K562 (cell line): ENCODE data around the gene SPRTN. TPM values are rescaled to one million over a fixed set of nuclear protein-coding genes. Genes with fewer than 3 reads are reported as not detected.

ENCODE experiments used
- ATAC-seq: fragments of 200-7000 bp; cut with Tn5 transposase; 3 replicates; pipeline ENCODE4 v1.9.1; 2020; ENCODE audit warnings: moderate library complexity
- BruUV-seq: library from RNA; stranded (reverse); fragments of 400-500 nt; replicated peaks from 2 replicates; lab custom pipeline; 2021; lab: Mats Ljungman, UMichigan
- CTCF ChIA-PET: fragments of 300-600 bp; formaldehyde crosslinking; extraction: SDS; loops from one replicate; lab custom pipeline; 2021; ENCODE audit warnings: low intra/inter-chr PET ratio; lab: Yijun Ruan, JAX
- POLR2A ChIA-PET: fragments of 300-600, 350-650 bp; sonication (Branson Sonifier 250); formaldehyde crosslinking; extraction: SDS; loops from one replicate; lab custom pipeline; 2021; ENCODE audit warnings: antibody characterized with exemption, inconsistent platforms; lab: Yijun Ruan, JAX
- DNase-seq, 4 experiments: peaks; one replicate each; pipeline versions ENCODE4 v3.0.0 to v3.0.0-alpha.2; 2011 to 2018; ENCODE audit warnings: low spot score in 3 of 4, mixed read lengths in 3 of 4; ENCODE audit errors: extremely low read depth in 1 of 4
- FAIRE-seq: peaks from 2 replicates; lab custom pipeline; 2011; peaks lifted over from hg19 to GRCh38; lab: Jason Lieb, UNC
- H2AFZ ChIP-seq: 2 replicates; pipeline ENCODE4 v1.6.0; 2011; ENCODE audit warnings: low read depth, low read length, control low read depth, inconsistent platforms
- H3K27ac ChIP-seq: fragments of 200-600 bp; 3 replicates; pipeline ENCODE4 v1.8.0; 2011; ENCODE audit warnings: low read depth, mild to moderate bottlenecking, control low read depth, inconsistent platforms, low read length, moderate library complexity, mixed read lengths; ENCODE audit errors: extremely low read depth
- H3K27me3 ChIP-seq, 2 experiments: fragments of 300-600 bp in 1 of 2; 2 replicates in 1 of 2; 3 replicates in 1 of 2; pipeline versions ENCODE4 v1.6.0 to v1.8.0; 2011; ENCODE audit warnings: inconsistent platforms in 2 of 2, low read length in 2 of 2, mild to moderate bottlenecking in 1 of 2, mixed read lengths in 1 of 2, moderate library complexity in 1 of 2; ENCODE audit not compliant: control insufficient read depth in 2 of 2, insufficient read depth in 2 of 2
- H3K36me3 ChIP-seq: fragments of 300-600 bp; 3 replicates; pipeline ENCODE4 v1.8.0; 2011; ENCODE audit warnings: mild to moderate bottlenecking, low read length, inconsistent platforms; ENCODE audit not compliant: control insufficient read depth, insufficient read depth
- H3K4me1 ChIP-seq, 2 experiments: fragments of 200-600 bp in 1 of 2; replicated peaks in 1 of 2; 2 replicates in 1 of 2; 3 replicates in 1 of 2; pipeline versions ENCODE4 v1.5.1 to v1.8.0; 2011; ENCODE audit warnings: inconsistent platforms in 2 of 2, low read length in 2 of 2, mild to moderate bottlenecking in 1 of 2, mixed read lengths in 1 of 2, moderate library complexity in 1 of 2; ENCODE audit not compliant: control insufficient read depth in 2 of 2, insufficient read depth in 2 of 2
- H3K4me2 ChIP-seq: 2 replicates; pipeline ENCODE4 v1.6.1; 2011; ENCODE audit warnings: low read length, control low read depth, inconsistent platforms, mixed read lengths; ENCODE audit not compliant: insufficient read depth
- H3K4me3 ChIP-seq: fragments of 200-600 bp; sonication (generic), shearing (Covaris generic); 2 replicates; pipeline ENCODE4 v1.5.1; 2016; ENCODE audit warnings: control low read depth, inconsistent platforms
- H3K79me2 ChIP-seq: fragments of 200-600 bp; 3 replicates; pipeline ENCODE4 v1.8.0; 2011; ENCODE audit warnings: low read length, inconsistent platforms; ENCODE audit not compliant: control insufficient read depth, insufficient read depth
- H3K9ac ChIP-seq, 2 experiments: 2 replicates each; pipeline versions ENCODE4 v1.6.0 to v1.6.1; 2011; ENCODE audit warnings: low read depth in 2 of 2, low read length in 2 of 2, control low read depth in 1 of 2, inconsistent platforms in 1 of 2, mild to moderate bottlenecking in 1 of 2, mixed read lengths in 1 of 2; ENCODE audit not compliant: insufficient read depth in 1 of 2
- H3K9me1 ChIP-seq: one replicate; pipeline ENCODE4 v1.6.0; 2011; ENCODE audit warnings: inconsistent platforms, mild to moderate bottlenecking, low read length, moderate library complexity; ENCODE audit not compliant: control insufficient read depth, insufficient read depth
- H3K9me3 ChIP-seq: replicated peaks from 2 replicates; pipeline ENCODE4 v1.5.1; 2011; ENCODE audit warnings: low read depth, low read length, inconsistent platforms; ENCODE audit not compliant: control insufficient read depth, insufficient read depth
- H4K20me1 ChIP-seq: replicated peaks from 2 replicates; pipeline ENCODE4 v1.6.1; 2011; ENCODE audit warnings: low read length, inconsistent platforms, mixed read lengths; ENCODE audit not compliant: control insufficient read depth, insufficient read depth
- CAMTA2 ChIP-seq: fragments of 250-450 bp; sonication (Bioruptor Pico); conservative IDR thresholded peaks from 2 replicates; pipeline ENCODE4 v1.5.1; 2022
- CREM ChIP-seq: IDR thresholded peaks from 2 replicates; pipeline ENCODE4 v1.6.1; 2014; ENCODE audit warnings: antibody characterized with exemption, low read depth
- ETV6 ChIP-seq, 3 experiments: fragments of 150-350 bp in 1 of 3; sonication (generic) in 1 of 3; formaldehyde crosslinking in 1 of 3; IDR thresholded peaks; 2 replicates each; pipeline versions ENCODE4 v1.6.1 to v1.8.0; 2014 to 2022; ENCODE audit warnings: borderline replicate concordance in 2 of 3, low read depth in 2 of 3, antibody characterized with exemption in 1 of 3, low read length in 1 of 3, mild to moderate bottlenecking in 1 of 3, missing genetic modification reagents in 1 of 3
- GTF2E2 ChIP-seq: fragments of 200-800 bp; sonication (Bioruptor generic); IDR thresholded peaks from 2 replicates; pipeline ENCODE4 v1.6.1; 2016; ENCODE audit warnings: missing genetic modification characterization, missing compliant biosample characterization
- HDGF ChIP-seq: fragments of 450-650 bp; IDR thresholded peaks from 2 replicates; pipeline ENCODE4 v1.6.1; 2016
- KLF1 ChIP-seq: fragments of 450-650 bp; IDR thresholded peaks from 2 replicates; pipeline ENCODE4 v1.6.1; 2016; ENCODE audit warnings: missing genetic modification characterization, missing compliant biosample characterization
- LEF1 ChIP-seq: fragments of 450-650 bp; IDR thresholded peaks from 2 replicates; pipeline ENCODE4 v1.6.1; 2016; ENCODE audit warnings: mild to moderate bottlenecking
- TEAD2 ChIP-seq: fragments of 450-650 bp; IDR thresholded peaks from 2 replicates; pipeline ENCODE4 v1.6.1; 2016; ENCODE audit warnings: missing genetic modification characterization, control low read depth, missing compliant biosample characterization
- ZNF311 ChIP-seq: fragments of 250-450 bp; sonication (Bioruptor Pico); IDR thresholded peaks from 2 replicates; pipeline ENCODE4 v1.4.0; 2020; ENCODE audit warnings: mild to moderate bottlenecking, moderate library complexity
- ZNF395 ChIP-seq: fragments of 200-800 bp; sonication (Bioruptor generic); IDR thresholded peaks from 2 replicates; pipeline ENCODE4 v1.6.1; 2017; ENCODE audit warnings: missing genetic modification characterization, missing compliant biosample characterization
- WGBS: fragments of 100-300 bp; shearing (Covaris generic); methylation state at CpG from one replicate; pipeline ENCODE4 v1.1.6; 2016; ENCODE audit warnings: low coverage, mixed read lengths; ENCODE audit not compliant: insufficient coverage; ENCODE audit errors: missing lambda C conversion rate; 5-methylcytosine and 5-hydroxymethylcytosine counted together
- in situ Hi-C: fragments of 300-500 bp; cut with MboI; formaldehyde crosslinking; loops from 4 replicates; pipeline ENCODE4 v1.15.0; 2018; ENCODE audit warnings: inconsistent platforms, mixed read lengths
- intact Hi-C: fragments of 100-400 bp; cut with micrococcal nuclease; formaldehyde crosslinking; loops from 2 replicates; pipeline ENCODE4 v1.14.2; 2022
- polyA plus RNA-seq, 8 experiments: library from polyadenylated mRNA; depleted of rRNA in 4 of 8; stranded (reverse) in 5 of 8; unstranded in 3 of 8; fragments of >200 nt; fragmentation: Nextera tagmentation in 2 of 8; fragmentation: Illumina TruSeq in 1 of 8; extraction: Ambion mirVana in 2 of 8; extraction: Trizol in 1 of 8; gene quantifications; 2 replicates each; pipeline versions ENCODE4 v1.2.1 to v1.2.3, GENCODE V29; 2011 to 2014; ENCODE audit warnings: inconsistent platforms in 1 of 8, missing spikeins in 1 of 8
- total RNA-seq, 7 experiments: library from RNA; depleted of rRNA in 6 of 7; stranded (reverse); fragments of >200 nt in 6 of 7; fragmentation: Illumina TruSeq in 2 of 7; extraction: Trizol in 2 of 7; gene quantifications; 2 replicates each; pipeline versions ENCODE4 v1.2.1 to v1.2.3, GENCODE V29; 2011 to 2021; ENCODE audit warnings: low replicate concordance in 1 of 7

SPRTN gene
- total and polyA plus RNA-seq, 9 of the 15 experiments (the other 6 are each of a cell fraction or from before 2014, with no cell fraction given): 8.1 to 32.5 (median 21.2) TPM

DNA sequence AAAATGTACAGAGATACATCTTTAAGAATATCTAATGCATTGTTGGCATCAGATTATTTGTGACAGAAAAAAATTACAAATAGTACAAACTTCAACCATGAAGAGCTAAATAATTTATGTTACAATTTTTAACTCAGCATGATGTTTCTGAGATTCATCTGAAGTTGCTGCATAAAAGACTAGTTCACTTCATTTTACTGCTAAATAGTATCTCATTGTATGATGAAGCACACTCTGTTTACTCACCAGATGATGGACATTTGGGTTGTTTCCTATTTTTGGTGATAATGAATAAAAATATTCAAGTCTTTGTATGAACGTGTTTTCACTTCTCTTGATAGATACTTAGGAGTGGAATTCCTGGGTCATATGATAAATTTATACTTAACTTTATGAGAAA, 63.4 kb downstream of the SPRTN start:
- H3K4me3 ChIP-seq: no peak overlapping the region
- intact Hi-C loops (no loop called here), in situ Hi-C loops (no loop called here)
- no peak overlapping the region for H3K27ac ChIP-seq
- H3K27me3 ChIP-seq: no peaks in the 10 kb centered on the region
- no peak for TF ChIP-seq LEF1
- TF ChIP-seq CREM: no peak
- no peak for TF ChIP-seq CAMTA2 (CRISPR knock-in tag)
- TF ChIP-seq TEAD2 (tag): no peak
- TF ChIP-seq ZNF395: no peak
- TF ChIP-seq GTF2E2: no peak
- no peak for TF ChIP-seq KLF1 (tag)
- TF ChIP-seq HDGF: no peak
- TF ChIP-seq ZNF311: no peak
- no peak for TF ChIP-seq ETV6 (IDR thresholded peaks at IDR 0.05; ENCODE audit: borderline replicate concordance in 1 of 2, low read depth in 2 of 2, low read length in 1 of 2)
- TF ChIP-seq ETV6 (CRISPR knock-in tag; IDR thresholded peaks at IDR 0.05; ENCODE audit: borderline replicate concordance): no peak
- no TSS peak for BruUV-seq
- peaks cover 13% of the 10 kb centered on the region for H4K20me1 ChIP-seq
- H3K4me2 ChIP-seq: no peak overlapping the region
- peaks cover 0 to 4% of the 10 kb centered on the region in 2 experiments; a peak in 2 of 5 replicates for H3K4me1 ChIP-seq
- ATAC-seq (no peak), FAIRE-seq (no peak), DNase-seq (no peak)
- POLR2A ChIA-PET: interaction anchor here (0.6 to 2.6 kb wide), 4 partner anchors 8 to 21 kb away, joined by 3 to 8 read pairs (median 6); partner anchors contain the start of gene EGLN1
- peaks cover 90% of the 10 kb centered on the region for H3K79me2 ChIP-seq
- H2AFZ ChIP-seq: no peak overlapping the region
- CTCF ChIA-PET: no interaction called here
- peaks cover 17% of the 10 kb centered on the region; the same call in 1 of the 3 replicates for H3K36me3 ChIP-seq
- H3K9ac ChIP-seq: no peak overlapping the region
- WGBS: 60% methylated on average over 1 of the region's 1 CpG
- no peaks in the 10 kb centered on the region for H3K9me1 ChIP-seq
- no peaks in the 10 kb centered on the region for H3K9me3 ChIP-seq
